NCI-H1694 (cell line): ENCODE measurements around the gene ZFYVE28.
A peak's percentile ranks its signal among the peaks of the same experiment; 100 is the strongest.
"Not testable (repeated sequence)": the region's sequence is repeated elsewhere in the genome, so short reads cannot be mapped to it uniquely, and the experiment has no call there.

Experiments used
- DNase-seq: peaks from one replicate; lab custom pipeline; 2025; lab: John Stamatoyannopoulos, UW

The ZFYVE28 gene

GRCh38 chr4:2417765-2418649, at the start of gene ZFYVE28:
Gene ZFYVE28 (minus strand): TSS chr4:2418645. CDS start chr4:2418323, 322 bp downstream.
- DNase-seq, result no peak

- not testable (repeated sequence) for DNase-seq
These were observed 47.1 kb upstream of the ZFYVE28 start for GRCh38 chr4:2465544-2465943.

GRCh38 chr4:2465032-2465431, 46.6 kb upstream of the ZFYVE28 start:
- DNase-seq, result no peak

- DNase-seq, result no peak
These were observed 44.7 kb upstream of the ZFYVE28 start for GRCh38 chr4:2462992-2463762.

GRCh38 chr4:2462218-2462991, 44.0 kb upstream of the ZFYVE28 start:
- DNase-seq, result peak; percentile 10

- DNase-seq, result no peak
These were observed 43.0 kb upstream of the ZFYVE28 start for GRCh38 chr4:2461246-2461960.

- DNase-seq, result no peak
These were observed 41.3 kb upstream of the ZFYVE28 start for GRCh38 chr4:2459589-2460349.

- DNase-seq, result no peak
These were observed 40.4 kb upstream of the ZFYVE28 start for GRCh38 chr4:2458546-2459491.

GRCh38 chr4:2457481-2458295, 39.2 kb upstream of the ZFYVE28 start:
- DNase-seq, result no peak

- DNase-seq, result no peak
These were observed 33.7 kb upstream of the ZFYVE28 start for GRCh38 chr4:2451821-2452785.

- DNase-seq, result no peak
These were observed 32.6 kb upstream of the ZFYVE28 start for GRCh38 chr4:2451036-2451520.

GRCh38 chr4:2450394-2451035, 32.1 kb upstream of the ZFYVE28 start:
- no peak for DNase-seq

GRCh38 chr4:2449511-2450392, 31.3 kb upstream of the ZFYVE28 start:
- DNase-seq, result no peak

GRCh38 chr4:2449051-2449450, 30.6 kb upstream of the ZFYVE28 start:
- no peak for DNase-seq

GRCh38 chr4:2448589-2448988, 30.1 kb upstream of the ZFYVE28 start:
- DNase-seq, result no peak
